Stimulated activated CD8-positive, alpha-beta memory T cell treated with anti-CD3 and anti-CD28 coated beads, Interleukin-7, amount 100 ng/mL, for 1 hour (primary cell): ENCODE measurements around the gene WNK2.

ENCODE experiments used
- DNase-seq, 2 donors: peaks; one replicate each; pipeline ENCODE4 v3.0.0-alpha.2; 2020; ENCODE audit warnings: low read depth in 2 of 2

The WNK2 gene

DNA sequence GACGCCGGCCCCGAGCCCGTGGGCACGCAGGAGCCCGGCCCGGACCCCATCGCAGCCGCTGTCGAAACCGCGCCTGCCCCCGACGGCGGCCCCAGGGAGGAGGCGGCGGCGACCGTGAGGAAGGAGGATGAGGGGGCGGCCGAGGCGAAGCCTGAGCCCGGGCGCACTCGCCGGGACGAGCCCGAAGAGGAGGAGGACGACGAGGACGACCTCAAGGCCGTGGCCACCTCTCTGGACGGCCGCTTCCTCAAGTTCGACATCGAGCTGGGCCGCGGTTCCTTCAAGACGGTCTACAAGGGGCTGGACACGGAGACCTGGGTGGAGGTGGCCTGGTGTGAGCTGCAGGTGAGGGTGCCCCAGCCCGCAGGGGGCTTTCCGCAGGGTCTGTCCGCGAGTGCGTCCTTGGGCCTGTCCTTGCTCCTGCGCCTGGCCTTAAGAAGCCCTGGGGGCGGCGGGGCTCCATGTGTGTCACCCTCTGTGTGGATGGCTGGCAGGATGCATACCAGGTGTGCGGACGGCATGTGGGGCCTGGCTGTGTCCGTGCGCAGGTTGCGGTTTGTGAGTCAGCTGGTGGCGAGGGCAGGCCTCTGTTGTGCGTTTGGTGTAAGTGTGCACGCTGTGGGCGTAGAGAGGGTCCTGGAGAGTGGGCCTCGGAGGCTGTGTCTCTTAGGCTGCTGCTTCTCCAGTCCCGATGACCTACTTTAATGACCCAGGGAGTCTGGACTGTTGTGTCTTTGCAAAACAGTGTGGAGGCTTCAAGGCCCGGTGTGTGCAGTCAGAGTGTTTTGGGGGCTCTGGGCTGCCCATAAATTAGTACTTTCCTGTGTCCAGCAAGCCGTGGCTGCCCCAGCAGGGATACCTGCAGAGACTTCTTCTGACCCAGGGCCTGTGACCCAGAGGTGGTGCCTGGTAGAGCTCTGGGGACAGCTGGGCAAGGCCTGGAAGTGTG lies 1.6 kb downstream of the WNK2 start:
- no peak for DNase-seq

GRCh38 chr9:93186215-93186945 lies 2.4 kb downstream of the WNK2 start:
- no peak for DNase-seq

- no peak for DNase-seq
Observed at GRCh38 chr9:93187047-93187446, 3.1 kb downstream of the WNK2 start.

GRCh38 chr9:93187574-93187973 lies 3.6 kb downstream of the WNK2 start:
- DNase-seq: no peak

- DNase-seq: no peak
Observed at GRCh38 chr9:93188426-93189368, 4.8 kb downstream of the WNK2 start.

GRCh38 chr9:93189369-93190132 lies 5.6 kb downstream of the WNK2 start:
- no peak for DNase-seq

GRCh38 chr9:93190133-93190525 lies 6.2 kb downstream of the WNK2 start:
- no peak for DNase-seq

GRCh38 chr9:93190656-93191353 lies 6.9 kb downstream of the WNK2 start:
- DNase-seq: no peak

GRCh38 chr9:93191354-93191660 lies 7.4 kb downstream of the WNK2 start:
- no peak for DNase-seq

DNA sequence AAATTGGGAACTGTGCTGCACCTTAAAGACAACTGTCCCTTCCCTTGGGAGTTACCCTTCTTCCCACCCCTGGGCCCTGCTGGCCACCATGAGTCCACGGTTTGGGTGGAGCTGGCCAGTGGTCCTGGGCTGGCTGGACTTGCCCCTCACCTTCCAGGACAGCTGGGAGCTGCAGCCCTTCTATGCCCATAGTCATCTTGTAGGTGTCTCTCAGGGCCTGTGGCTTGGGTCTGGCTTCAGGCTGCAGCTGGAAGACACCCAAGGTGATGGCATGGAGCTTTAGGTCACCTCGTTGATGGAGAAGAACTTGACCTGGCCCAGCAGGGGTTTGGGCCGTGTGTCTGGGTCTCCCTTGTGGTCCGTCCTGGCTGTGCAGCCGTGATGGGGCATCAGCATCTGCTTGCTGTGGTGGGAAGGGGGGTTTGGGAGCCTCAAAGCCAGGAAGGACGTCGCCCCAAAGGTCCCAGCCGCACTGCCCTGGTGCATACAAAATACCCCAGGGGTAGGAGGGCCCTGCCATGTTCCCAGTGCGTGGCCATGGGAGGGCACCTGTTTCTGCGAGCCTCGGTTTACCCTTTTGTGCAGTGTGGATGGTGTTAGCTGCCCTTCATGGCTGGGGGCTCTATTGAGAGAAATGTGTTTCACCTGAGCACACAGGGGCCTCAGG lies 8.9 kb downstream of the WNK2 start:
- no peak for DNase-seq

- DNase-seq: no peak
Observed at GRCh38 chr9:93193388-93194220, 9.7 kb downstream of the WNK2 start.

GRCh38 chr9:93194221-93194625 lies 10.3 kb downstream of the WNK2 start:
- no peak for DNase-seq

- no peak for DNase-seq
Observed at GRCh38 chr9:93194641-93195040, 10.7 kb downstream of the WNK2 start.

GRCh38 chr9:93196096-93197055 lies 12.4 kb downstream of the WNK2 start:
- DNase-seq: no peak

- DNase-seq: no peak
Observed at GRCh38 chr9:93197670-93198069, 13.7 kb downstream of the WNK2 start.

DNA sequence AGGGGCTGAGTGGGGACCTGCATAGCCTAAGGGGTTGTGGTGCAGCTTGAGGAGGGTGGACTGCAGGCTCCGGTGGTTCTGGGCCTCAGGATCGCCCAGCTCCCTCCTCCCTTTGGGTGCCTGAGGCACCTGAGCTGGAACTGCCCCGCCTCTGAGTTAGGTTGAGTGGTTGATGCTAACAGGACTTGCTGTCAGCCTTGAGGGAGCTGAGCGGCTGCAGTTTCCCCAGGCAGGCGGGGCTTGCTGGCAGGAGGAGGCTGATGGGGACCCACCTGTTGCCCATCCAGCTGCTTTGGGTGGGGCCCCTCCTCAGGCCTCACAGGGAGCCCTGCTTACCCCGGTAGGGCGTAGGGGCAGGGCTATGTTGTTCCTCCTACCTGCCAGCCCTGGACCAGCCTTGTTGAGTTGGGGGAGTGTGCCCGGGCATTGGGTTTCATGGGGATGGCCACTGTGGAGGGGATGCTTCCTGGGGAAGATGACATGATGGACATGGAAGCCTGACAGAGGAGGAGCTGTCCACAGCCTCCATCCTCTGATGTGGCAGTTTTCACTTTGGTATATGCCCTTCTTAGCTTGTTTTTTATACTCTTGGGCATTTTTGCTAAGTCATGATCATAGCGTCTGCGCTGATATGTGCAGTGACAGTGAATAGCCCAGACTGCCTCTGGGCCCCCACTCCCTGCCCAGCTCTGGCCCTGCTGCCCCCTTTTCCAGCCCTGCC lies 14.3 kb downstream of the WNK2 start:
- DNase-seq: no peak
